Stimulated activated CD8-positive, alpha-beta memory T cell treated with anti-CD3 and anti-CD28 coated beads, Interleukin-15, amount 100 ng/mL, for 4 hours (primary cell): ENCODE data around the gene RRAS.
"Not testable (repeated sequence)": the region's sequence is repeated elsewhere in the genome, so short reads cannot be mapped to it uniquely, and the experiment has no call there.

Experiments
- DNase-seq, 2 donors: peaks; one replicate each; pipeline ENCODE4 v3.0.0-alpha.2; 2020; ENCODE audit warnings: low read depth in 2 of 2

The RRAS gene

DNA sequence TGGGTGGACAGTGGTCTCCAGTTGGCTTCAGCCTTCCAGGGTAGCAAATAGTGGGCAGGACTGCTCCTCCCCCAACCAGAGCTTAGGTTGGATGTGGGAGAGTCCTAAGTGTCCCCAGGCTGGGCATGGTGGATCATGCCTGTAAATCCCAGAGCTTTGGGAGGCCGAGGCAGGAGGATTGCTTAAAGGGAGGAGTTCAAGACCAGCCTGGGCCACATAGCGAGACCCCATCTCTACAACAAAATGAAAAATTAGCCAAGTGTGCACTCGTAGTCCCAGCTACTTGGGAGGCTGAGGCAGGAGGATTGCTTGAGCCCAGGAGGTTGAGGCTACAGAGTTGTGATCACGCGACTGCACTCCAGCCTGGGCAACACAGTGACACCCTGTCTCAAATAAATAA lies 7.4 kb downstream of the RRAS start:
- DNase-seq = no peak

DNA sequence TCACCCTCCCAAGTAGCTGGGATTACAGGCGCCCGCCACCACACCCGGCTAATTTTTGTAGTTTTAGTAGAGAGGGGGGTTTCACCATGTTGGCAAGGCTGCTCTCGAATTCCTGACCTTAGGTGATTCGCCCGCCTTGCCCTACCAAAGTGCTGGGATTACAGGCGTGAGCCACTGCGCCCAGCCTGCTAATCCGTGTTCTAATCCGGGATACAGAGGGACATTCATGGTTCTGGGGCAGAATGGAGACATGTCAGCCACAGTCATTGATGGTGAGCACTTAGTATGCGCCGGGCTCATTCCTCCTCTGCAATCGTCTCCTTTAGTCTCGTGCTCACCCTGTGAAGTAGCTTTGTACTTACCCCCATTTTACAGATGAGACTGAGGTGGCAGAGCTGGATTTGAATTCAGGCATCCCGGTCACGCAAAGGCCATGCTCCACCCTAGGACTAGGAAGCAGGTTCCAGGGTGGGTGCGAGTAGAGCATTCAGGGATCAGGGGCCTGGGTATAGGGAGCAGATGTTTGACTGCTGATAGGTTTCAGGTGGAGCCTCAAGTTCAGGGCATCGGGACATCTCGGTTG lies 8.2 kb downstream of the RRAS start:
- no peak for DNase-seq

DNA sequence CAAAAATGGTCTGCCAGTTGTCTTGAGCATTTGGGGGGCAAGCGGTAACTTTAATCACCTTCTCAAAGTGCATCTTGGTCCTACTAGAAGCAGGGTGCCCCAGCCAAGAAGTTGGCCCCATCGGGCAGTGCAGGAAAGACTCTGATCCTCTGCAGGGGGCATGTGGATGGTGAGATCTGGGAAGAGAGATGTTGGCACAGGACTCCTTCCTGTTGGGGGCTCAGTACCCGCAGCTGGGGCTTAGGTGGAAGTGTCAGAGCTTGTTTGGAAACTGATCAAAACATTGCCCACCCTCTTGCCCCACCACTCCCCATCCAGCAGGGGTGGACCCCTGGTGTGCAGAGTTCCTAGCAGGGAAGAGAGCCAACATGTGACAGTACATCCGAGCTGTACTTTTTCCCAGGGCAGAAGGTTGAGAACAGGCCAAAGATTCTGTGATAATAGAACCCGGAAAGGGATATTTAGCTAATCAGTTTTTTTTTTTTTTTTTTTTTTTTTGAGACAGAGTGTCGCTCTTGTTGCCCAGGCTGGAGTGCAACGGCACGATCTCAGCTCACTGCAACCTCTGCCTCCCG lies 8.8 kb downstream of the RRAS start:
- no peak for DNase-seq

DNA sequence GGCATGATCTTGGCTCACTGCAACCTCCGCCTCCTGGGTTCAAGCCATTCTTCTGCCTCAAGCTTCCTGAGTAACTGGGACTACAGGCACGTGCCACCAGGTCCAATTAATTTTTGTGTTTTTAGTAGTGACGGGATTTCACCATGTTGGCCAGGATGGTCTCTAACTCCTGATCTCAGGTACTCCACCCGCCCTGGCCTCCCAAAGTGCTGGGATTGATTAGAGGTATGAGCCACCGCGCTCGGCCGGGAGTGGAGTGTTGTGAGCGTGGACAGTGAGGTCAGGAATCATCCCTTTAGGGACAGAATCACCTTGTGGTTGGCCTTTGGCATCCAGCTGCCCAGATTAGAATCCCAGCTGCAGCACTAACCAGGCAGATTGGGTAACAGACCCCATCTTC lies 10.3 kb downstream of the RRAS start:
- no peak for DNase-seq

DNA sequence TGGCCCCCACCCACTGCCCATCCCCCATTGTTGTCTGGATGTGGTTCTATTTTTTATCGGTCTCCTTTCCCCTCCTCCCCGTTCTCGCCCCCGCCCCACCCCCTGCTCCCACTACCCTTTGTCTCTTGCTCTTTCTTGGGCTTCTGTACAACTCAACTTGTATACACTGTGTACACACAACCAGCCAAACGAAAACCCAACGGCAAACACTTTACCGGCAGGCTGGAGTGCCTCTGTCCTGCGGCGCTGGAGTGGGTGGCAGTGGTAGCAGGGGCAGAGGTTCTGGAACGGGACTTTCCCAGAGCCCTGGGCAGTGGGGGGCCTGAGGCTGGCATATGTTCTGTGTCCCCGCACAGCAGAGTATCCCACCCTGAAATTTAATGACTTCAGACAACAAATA lies 13.7 kb downstream of the RRAS start:
- DNase-seq = no peak

DNA sequence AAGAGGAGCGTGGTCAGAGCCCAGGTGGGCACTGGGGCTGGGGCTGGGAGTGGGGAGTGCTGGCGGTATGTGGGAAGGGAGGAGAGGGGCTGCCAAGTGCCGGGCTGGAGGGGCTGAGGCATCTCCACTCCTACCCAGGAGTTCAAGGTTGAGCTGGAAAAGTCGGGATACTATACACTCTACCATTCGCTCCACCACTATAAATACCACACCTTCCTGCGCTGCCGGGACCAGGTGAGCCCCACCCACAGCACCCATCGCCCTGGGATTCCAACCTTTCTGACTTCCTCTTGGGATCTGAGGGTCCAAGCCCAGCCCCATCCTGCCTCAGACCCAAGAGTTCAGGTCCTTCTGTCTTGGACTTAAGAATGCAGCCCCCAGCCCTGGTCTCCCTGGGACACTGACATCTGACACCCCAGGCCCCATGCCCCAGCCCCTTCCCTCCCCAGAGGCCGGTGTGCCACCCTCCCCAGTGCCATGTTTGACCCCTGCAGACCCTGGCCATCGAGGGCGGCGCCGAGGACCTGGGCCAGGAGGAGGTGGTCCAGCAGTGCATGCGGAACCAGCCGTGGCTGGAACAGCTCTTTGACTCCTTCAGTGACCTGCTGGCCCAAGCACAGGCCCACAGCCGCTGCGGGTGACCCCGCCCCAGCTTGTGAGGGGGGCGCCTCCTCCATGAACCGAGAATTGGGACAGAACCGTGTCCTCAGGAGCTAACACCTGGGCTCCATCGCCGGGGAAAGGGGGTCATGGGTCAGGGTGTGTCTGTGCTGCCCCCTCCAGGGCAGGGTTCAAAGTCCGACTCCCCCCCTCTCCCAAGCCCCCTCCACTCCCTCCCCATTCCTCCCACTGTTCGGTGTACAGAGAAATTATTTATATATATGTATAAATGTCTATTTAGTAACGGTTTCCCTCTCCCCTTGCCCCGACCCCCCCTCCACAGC lies 14.7 kb downstream of the RRAS start:
- DNase-seq = no peak

DNA sequence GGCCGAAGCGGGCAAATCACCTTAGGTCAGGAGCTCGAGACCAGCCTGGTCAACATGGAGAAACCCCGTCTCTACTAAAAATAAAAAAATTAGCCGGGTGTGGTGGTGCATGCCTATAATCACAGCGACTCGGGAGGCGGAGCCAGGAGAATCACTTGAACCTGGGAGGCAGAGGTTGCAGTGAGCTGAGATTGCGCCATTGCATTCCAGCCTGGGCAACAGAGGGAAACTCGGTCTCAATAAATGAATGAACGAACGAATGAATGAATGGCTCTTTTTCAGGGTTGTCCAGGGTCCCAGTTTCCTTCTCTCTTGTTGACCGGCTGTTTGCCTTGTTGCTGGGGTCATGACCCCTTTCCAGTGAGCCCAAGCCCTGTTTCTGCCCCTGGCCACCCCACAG lies 22.1 kb downstream of the RRAS start:
- DNase-seq = not testable (repeated sequence)

DNA sequence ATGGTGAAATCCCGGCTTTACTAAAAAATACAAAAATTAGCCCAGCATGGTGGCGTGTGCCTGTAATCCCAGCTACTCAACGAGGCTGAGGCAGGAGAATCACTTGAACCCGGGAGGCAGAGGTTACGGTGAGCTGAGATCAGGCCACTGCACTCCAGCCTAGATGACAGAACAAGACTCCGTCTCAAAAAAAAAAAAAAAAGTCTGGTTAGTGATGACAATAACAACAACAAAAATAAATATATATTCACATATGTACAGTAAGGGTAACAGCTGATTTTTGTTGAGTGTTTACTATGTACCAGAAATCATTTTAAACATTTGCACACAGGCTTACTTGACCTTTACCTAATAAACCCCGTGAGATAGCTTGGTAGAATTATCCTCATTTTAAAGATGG lies 23.0 kb downstream of the RRAS start:
- DNase-seq = no peak

DNA sequence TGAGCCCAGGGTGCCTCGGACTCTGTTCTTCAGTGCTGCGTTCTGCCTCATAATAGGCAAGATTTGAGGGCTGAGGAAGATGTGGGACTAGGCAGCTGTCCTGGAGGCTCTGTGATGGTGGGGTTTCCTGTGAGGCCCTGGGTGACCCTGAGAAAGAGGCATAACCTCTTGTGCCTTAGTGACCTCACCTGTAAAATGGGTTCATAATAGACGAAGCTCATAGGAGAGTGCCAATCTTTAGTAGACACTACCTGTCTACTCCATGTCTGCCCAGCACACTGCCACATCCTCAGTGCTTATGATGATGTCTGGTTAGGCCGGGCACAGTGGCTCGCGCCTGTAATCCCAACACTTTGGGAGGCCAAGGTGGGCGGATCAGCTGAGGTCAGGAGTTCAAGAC lies 23.4 kb downstream of the RRAS start:
- DNase-seq = no peak

DNA sequence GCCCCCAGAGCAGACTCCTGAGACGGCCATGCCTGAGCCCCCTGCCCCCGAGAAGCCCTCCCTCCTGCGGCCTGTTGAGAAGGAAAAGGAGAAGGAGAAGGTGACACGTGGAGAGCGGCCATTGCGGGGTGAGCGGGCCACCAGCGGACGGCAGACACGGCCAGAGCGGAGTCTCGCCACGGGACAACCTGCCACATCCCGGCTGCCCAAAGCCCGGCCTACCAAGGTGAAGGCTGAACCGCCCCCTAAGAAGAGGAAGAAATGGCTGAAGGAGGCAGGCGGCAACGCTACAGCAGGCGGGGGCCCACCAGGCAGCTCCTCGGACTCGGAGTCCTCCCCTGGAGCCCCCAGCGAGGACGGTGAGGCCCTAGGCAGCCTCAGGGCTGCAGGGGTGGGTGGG lies 24.1 kb downstream of the RRAS start:
- DNase-seq = no peak

DNA sequence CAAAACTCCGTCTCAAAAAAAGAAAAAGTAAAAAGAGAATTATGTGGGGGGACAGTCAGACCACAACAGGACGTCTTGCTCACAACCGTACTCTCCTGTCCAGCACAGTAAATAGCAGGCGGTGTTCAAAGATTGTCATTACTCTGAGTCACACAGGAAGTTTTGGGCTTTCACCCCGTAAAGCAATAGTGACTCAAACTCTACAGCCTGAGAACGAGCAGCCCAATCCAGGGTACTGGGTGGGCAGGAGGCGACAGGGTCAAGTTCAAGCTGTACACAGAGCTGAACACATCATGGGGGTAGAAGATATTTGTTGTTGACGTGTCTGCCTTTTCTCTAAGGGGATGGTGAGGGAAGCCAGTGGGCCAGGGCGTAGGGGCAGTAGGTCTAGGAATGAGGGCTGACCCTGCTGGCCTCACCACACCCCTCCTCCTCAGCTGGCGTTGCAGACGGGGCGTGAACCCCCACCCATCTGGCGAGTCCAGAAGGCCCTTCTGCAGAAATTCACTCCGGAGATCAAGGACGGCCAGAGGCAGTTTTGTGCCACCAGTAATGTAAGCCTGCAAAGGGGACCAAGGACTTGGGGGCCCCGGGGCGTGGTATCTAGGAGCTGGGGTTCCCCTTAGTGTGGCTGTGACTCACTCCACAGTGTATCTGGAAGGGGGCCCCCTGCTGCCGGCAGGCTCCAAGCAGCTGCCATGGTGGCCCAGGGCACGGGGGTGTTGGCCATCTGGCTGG lies 25.7 kb downstream of the RRAS start:
- no peak for DNase-seq

DNA sequence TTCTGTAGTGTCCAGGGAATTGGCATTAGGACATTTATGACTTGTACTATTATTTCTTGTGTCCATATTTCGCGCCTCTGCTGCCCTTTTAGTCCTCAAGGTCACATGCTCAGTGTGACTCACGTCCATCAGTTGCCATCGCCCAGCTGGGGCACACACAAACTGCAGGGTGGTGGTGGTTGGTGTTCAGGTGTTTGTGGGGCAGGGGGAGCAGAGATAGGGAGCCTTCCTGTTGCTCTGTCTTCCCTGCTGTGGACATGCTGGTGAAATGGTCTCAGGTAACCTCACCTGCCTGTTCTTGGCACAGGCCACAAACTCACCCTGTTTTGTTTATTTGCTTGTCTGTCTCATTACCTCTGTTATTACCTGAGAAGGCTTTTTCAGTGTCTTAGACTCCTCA lies 26.6 kb downstream of the RRAS start:
- DNase-seq = no peak

DNA sequence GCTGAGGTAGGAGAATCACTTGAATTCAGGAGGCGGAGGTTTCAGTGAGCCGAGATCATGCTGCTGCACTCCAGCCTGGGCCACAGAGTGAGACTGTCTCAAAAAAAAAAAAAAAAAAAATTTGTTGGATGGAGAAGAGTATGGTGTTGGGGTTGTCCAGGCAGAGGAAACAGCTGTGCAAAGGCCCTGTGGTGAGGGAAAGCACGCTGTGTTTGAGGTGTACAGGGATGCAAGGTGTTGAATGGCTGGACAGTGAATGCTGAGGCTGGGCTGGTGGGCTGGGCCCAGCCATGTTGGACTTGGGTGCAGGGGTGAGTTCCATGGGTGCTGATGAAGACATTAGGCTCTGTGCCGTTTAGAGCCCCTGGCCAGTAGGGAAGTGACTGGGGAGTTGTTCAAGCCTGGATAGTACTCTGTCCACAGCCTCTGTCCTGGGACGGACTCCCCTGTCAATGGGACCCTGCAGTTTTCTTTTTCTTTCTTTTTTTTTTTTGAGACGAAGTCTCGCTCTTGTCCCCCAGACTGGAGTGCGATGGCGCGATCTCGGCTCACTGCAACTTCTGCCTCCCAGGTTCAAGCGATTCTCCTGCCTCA lies 30.3 kb downstream of the RRAS start:
- no peak for DNase-seq

DNA sequence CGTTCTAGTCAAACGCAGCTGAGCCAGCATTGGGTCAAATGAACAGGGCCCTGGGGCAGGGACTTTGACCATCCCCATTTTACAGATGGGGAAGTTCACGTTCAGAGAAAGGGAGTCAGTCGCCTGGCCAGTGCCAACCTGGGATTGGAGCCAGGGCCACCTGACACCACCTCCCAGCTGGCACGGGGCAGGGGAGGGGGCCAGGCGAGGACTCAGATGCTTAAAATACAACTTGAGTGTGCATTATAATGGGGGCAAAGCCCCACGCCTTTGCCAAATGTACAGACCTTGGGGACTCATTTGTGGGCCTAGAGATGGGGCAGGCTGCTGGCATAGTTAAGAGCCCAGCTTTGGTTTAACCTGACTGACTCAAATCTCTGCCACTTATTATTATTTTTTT lies 34.3 kb downstream of the RRAS start:
- no peak for DNase-seq

DNA sequence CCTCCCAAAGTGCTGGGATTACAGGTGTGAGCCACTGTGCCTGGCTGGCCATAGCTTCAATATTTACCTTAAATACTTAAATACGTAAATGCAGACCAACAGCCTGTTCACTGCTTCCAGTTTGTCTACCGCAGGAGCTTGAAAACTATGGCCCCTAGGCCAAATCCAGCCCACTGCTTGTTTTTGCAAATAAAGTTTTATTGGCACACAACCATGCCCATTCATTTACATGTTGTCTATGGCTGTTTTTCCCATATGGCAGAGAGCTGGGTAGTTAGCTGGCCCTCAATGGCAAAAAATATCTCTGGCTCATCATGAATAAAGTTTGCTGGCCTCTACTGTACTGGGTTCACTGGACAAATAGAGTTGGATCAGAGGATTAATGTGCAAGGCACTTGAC lies 37.1 kb downstream of the RRAS start:
- no peak for DNase-seq

DNA sequence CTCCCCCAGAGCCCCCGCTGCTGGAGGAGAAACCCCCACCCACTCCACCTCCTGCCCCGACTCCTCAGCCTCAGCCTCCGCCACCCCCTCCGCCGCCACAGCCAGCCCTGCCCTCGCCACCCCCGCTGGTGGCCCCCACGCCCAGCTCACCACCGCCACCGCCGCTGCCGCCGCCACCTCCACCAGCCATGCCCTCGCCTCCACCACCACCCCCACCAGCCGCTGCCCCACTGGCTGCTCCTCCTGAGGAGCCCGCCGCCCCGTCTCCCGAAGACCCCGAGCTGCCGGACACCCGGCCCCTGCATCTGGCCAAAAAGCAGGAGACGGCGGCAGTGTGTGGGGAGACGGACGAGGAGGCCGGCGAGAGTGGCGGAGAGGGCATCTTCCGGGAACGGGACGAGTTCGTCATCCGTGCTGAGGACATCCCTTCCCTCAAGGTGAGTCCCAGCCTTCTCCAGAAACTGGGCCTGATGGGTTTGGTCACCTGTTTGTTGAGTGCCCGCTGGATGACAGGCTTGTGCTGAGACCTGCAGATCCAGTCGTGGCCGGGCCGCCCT lies 38.4 kb downstream of the RRAS start:
- no peak for DNase-seq

DNA sequence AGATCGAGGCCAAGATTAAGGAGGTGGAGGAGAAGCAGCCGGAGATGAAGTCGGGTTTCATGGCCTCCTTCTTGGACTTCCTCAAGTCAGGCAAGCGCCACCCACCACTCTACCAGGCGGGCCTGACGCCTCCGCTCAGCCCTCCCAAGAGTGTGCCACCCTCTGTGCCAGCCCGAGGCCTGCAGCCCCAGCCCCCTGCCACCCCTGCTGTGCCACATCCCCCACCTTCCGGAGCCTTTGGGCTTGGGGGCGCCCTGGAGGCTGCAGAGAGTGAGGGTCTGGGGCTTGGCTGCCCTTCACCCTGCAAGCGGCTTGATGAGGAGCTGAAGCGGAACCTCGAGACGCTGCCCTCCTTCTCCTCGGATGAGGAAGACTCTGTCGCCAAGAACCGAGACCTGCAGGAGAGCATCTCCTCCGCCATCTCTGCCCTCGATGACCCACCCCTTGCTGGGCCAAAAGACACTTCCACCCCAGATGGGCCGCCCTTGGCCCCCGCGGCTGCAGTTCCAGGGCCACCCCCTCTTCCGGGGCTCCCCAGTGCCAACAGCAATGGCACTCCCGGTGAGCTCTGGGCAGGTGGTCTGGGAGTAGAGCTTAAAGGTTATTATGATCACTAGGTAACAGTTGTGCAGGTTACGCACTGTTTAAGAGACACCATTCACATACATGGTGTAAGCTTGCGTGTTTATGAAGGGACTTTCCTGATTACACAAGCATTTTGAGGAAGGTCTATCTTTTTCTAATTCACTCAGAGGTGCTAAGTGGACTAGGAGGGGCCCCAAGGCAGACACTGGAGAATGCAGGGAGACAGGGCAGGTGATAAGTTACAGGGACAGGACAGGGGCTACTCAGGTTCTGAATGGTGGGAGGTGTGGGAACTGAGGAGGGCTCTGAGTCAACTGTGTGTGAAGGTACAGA lies 40.3 kb downstream of the RRAS start:
- DNase-seq = no peak

DNA sequence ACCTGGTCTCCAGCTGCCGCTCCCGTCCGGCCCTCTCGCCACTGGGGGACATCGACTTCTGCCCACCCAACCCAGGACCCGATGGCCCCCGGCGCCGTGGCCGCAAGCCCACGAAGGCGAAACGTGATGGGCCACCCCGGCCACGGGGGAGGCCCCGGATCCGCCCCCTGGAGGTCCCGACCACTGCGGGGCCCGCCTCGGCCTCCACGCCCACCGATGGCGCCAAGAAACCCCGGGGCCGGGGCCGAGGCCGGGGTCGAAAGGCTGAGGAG lies 42.3 kb downstream of the RRAS start:
- DNase-seq = no peak

DNA sequence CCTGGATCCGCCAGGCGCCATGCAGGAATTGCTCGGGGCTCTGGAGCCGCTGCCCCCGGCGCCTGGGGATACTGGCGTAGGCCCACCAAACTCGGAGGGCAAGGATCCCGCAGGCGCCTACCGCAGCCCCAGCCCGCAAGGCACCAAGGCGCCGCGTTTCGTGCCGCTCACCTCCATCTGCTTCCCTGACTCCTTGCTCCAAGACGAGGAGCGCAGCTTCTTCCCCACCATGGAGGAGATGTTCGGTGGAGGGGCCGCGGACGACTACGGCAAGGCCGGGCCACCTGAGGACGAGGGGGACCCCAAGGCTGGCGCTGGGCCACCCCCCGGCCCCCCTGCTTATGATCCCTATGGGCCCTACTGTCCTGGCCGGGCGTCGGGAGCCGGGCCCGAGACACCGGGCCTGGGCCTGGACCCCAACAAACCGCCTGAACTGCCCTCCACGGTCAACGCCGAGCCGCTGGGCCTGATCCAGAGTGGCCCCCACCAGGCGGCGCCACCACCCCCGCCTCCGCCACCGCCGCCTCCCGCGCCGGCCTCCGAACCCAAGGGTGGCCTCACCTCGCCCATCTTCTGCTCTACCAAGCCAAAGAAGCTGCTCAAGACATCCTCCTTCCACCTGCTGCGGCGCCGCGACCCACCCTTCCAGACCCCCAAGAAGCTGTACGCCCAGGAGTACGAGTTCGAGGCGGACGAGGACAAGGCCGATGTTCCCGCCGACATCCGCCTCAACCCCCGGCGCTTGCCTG lies 42.8 kb downstream of the RRAS start:
- DNase-seq = no peak

DNA sequence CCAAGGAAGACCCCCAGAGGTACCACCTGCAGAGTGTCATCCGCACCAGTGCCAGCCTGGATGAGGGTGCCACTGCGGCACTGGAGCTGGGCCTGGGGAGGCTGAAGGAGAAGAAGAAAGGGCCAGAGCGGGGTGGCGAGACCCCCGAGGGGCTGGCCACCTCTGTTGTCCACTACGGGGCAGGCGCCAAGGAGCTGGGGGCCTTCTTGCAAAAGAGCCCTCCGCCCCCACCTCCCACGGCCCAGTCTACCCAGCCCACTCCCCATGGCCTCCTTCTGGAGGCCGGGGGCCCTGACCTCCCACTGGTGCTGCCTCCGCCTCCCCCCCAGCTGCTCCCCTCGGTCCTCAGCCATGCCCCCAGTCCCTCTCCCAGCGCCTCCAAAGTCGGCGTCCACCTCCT lies 43.5 kb downstream of the RRAS start:
- DNase-seq = no peak
